Stomach (tissue), 9 donors: ENCODE results near the gene POR. TPM values are rescaled to one million over a fixed set of nuclear protein-coding genes. Genes with fewer than 3 reads are reported as not detected.
"Not testable (repeated sequence)": the region's sequence is repeated elsewhere in the genome, so short reads cannot be mapped to it uniquely, and the experiment has no call there.

Experiments used
- DNase-seq, 2 donors: peaks; one replicate each; pipeline versions ENCODE4 v3.0.0 to v3.0.0-alpha.2; 2013 to 2019
- H3K27ac ChIP-seq, 5 donors: fragments of 200-600 bp in 4 of 5; sonication (generic) in 4 of 5; one replicate each; pipeline ENCODE4 v1.5.1; 2013 to 2019; ENCODE audit warnings: mild to moderate bottlenecking in 1 of 5, moderate library complexity in 1 of 5
- H3K27me3 ChIP-seq, 3 donors: fragments of 200-600 bp; sonication (generic); one replicate each; pipeline ENCODE4 v1.5.1; 2017 to 2019; ENCODE audit warnings: mixed run types in 1 of 3
- H3K36me3 ChIP-seq, 4 donors: fragments of 200-600 bp; sonication (generic); 1 replicate in 3 of 4; 2 replicates in 1 of 4; pipeline ENCODE4 v1.5.1; 2016 to 2019
- H3K4me1 ChIP-seq, 4 donors: fragments of 200-600 bp; sonication (generic); one replicate each; pipeline ENCODE4 v1.5.1; 2016 to 2019
- H3K4me3 ChIP-seq, 4 donors: fragments of 200-600 bp; sonication (generic) in 3 of 4; one replicate each; pipeline ENCODE4 v1.5.1; 2016 to 2019; ENCODE audit warnings: mild to moderate bottlenecking in 1 of 4
- H3K9me3 ChIP-seq, 4 donors: fragments of 200-600 bp; sonication (generic); one replicate each; pipeline ENCODE4 v1.5.1; 2016 to 2019
- EP300 ChIP-seq: sonication (generic); formaldehyde crosslinking; IDR thresholded peaks from one replicate; pipeline ENCODE4 v1.6.1; 2017; ENCODE audit warnings: antibody characterized with exemption
- POLR2A ChIP-seq, 4 donors: fragments of 450-650 bp; IDR thresholded peaks; one replicate each; pipeline ENCODE4 v1.6.1; 2016; ENCODE audit warnings: antibody characterized with exemption in 4 of 4, control low read depth in 2 of 4, mild to moderate bottlenecking in 1 of 4, moderate library complexity in 1 of 4
- POLR2AphosphoS5 ChIP-seq, 3 donors: sonication (generic); formaldehyde crosslinking; IDR thresholded peaks; one replicate each; pipeline ENCODE4 v1.6.1; 2016; ENCODE audit warnings: antibody characterized with exemption in 3 of 3
- WGBS, 5 donors: extraction: QIAGEN DNeasy Blood & Tissue Kit in 3 of 5; methylation state at CpG; one replicate each; pipeline versions ENCODE4 v1.1.5 to v1.1.7; 2013 to 2018; 5-methylcytosine and 5-hydroxymethylcytosine counted together
- intact Hi-C: fragments of 100-400 bp; cut with DNase I; formaldehyde crosslinking; loops from one replicate; pipeline ENCODE4 v1.15.1; 2023; ENCODE audit warnings: low total_unique reads
- polyA plus RNA-seq, 3 donors: library from polyadenylated mRNA; stranded (reverse); fragments of 200-250 nt; gene quantifications; one replicate each; pipeline ENCODE4 v1.2.3, GENCODE V29; 2013
- total RNA-seq, 5 donors: library from RNA; depleted of rRNA; stranded (reverse); fragments of >200 nt; gene quantifications; one replicate each; pipeline versions ENCODE4 v1.1.0 to v1.2.3, GENCODE V29; 2014 to 2016
- TF ChIP-seq, protein P1 (sequence below), 7 experiments: fragments of 450-650 bp in 4 of 7; fragments of 200-600 bp in 3 of 7; sonication (generic) in 3 of 7; IDR thresholded peaks; one replicate each; pipeline ENCODE4 v1.5.1; 2016 to 2019; ENCODE audit warnings: antibody characterized with exemption in 7 of 7, control low read depth in 2 of 7, mild to moderate bottlenecking in 1 of 7
- donor health status: healthy with polysubstance abuse.
- donor health status: Bipolar disorder and iron deficiency.
- donor health status: healthy.

POR gene
- total and polyA plus RNA-seq, 8 donors = 30.4 to 304 (median 67.3) TPM

DNA sequence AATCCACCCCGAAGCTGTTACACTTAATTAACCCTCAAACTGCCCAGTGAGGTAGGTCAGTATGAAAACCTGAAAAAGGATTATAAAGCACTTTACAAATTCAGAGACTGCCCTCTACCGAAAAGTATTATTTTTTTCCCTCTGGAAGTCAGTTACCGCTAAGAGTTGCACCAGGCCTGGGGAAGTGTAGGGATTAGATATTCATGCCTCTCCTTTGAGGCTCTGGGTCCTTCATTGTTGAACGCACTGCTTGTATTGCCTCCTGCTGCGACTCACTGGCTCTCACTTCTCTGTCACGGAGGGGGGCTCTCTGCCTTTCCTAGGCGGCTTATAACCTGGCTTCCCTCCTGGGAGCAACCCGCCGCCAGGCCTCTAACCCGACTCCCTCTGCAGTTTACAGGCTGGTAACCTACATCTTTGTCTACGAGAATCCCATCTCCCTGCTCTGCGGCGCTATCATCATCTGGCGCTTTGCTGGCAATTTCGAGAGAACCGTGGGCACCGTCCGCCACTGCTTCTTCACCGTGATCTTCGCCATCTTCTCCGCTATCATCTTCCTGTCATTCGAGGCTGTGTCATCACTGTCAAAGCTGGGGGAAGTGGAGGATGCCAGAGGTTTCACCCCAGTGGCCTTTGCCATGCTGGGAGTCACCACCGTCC, 33.4 kb upstream of the POR start:
- no peaks in the 10 kb centered on the region for H3K27me3 ChIP-seq
- TF ChIP-seq POLR2A (IDR thresholded peaks at IDR 0.05) (no peak), POLR2AphosphoS5 (IDR thresholded peaks at IDR 0.05) (no peak), EP300 (no peak)
- TF ChIP-seq, protein P1, sequence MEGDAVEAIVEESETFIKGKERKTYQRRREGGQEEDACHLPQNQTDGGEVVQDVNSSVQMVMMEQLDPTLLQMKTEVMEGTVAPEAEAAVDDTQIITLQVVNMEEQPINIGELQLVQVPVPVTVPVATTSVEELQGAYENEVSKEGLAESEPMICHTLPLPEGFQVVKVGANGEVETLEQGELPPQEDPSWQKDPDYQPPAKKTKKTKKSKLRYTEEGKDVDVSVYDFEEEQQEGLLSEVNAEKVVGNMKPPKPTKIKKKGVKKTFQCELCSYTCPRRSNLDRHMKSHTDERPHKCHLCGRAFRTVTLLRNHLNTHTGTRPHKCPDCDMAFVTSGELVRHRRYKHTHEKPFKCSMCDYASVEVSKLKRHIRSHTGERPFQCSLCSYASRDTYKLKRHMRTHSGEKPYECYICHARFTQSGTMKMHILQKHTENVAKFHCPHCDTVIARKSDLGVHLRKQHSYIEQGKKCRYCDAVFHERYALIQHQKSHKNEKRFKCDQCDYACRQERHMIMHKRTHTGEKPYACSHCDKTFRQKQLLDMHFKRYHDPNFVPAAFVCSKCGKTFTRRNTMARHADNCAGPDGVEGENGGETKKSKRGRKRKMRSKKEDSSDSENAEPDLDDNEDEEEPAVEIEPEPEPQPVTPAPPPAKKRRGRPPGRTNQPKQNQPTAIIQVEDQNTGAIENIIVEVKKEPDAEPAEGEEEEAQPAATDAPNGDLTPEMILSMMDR (IDR thresholded peaks at IDR 0.05) = no peak
- H3K9me3 ChIP-seq = no peaks in the 10 kb centered on the region
- intact Hi-C loops = no loop called here
- H3K27ac ChIP-seq = no peak overlapping the region
- no peak overlapping the region for H3K4me3 ChIP-seq
- peaks cover 4 to 66% (median 23%) of the 10 kb centered on the region in 4 donors for H3K4me1 ChIP-seq
- WGBS, 5 donors = 84 to 91% (median 87%) methylated on average over 23 of the region's 23 CpGs
- H3K36me3 ChIP-seq = peaks cover 45 to 61% (median 60%) of the 10 kb centered on the region in 4 donors
- no peak for DNase-seq

DNA sequence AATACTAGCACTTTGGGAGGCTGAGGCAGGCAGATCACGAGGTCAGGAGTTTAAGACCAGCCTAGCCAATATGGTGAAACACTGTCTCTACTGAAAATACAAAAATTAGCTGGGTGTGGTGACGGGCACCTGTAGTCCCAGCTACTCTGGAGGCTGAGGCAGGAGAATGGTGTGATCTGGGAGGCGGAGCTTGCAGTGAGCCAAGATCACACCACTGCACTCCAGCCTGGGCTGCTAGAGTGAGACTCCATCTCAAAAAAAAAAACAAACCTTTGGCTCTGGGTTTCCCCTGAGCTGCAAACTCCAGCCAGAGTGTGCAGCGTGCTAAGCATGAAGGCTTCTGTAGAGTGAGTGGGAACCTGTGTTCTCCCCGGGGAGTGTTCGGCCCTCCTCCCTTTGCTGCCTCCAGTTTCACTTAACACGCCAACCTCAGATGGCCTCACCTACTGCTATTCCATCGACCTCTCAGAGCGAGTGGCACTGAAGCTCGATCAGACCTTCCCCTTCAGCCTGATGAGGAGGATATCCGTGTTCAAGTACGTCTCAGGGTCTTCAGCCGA, 31.6 kb upstream of the POR start:
- H3K27me3 ChIP-seq, H3K4me3 ChIP-seq, DNase-seq, H3K9me3 ChIP-seq, H3K27ac ChIP-seq, intact Hi-C loops: not testable (repeated sequence)
- WGBS, 5 donors = 92 to 98% (median 95%) methylated on average over 12 to 13 of the region's 13 CpGs
- Histone ChIP-seq H3K4me1 (peaks cover 4 to 63% (median 22%) of the 10 kb centered on the region in 4 donors), H3K36me3 (peaks cover 51 to 79% (median 78%) of the 10 kb centered on the region in 4 donors)

DNA sequence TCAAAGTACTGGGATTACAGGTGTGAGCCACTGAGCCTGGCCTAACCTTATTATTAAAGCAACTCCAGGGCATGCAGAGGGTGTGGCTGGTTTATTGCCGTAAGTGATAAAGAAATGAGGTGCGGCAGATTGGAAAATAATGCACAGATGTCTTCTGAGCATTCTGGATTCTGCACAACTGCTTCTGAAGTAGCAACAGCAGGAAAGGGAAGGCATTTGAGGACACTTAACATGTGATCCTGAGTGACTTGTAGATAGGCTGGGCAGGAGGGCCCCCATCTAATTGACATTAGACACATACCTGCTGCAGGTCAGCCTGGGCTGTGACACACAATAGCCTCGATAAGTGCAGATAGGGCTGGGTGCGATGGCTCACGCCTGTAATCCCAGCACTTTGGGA, 30.5 kb upstream of the POR start:
- Histone ChIP-seq H3K27me3 (no peaks in the 10 kb centered on the region), H3K4me3 (no peak overlapping the region), H3K36me3 (peaks cover 51 to 89% (median 84%) of the 10 kb centered on the region in 4 donors), H3K9me3 (no peaks in the 10 kb centered on the region), H3K27ac (no peak overlapping the region), H3K4me1 (peaks cover 4 to 60% (median 22%) of the 10 kb centered on the region in 4 donors)
- 37 to 76% (median 56%) methylated on average over 5 of the region's 5 CpGs for WGBS, 5 donors
- TF ChIP-seq, protein P1 (IDR thresholded peaks at IDR 0.05) = no peak
- no peak for TF ChIP-seq EP300
- TF ChIP-seq POLR2A (IDR thresholded peaks at IDR 0.05) = no peak
- no peak for TF ChIP-seq POLR2AphosphoS5 (IDR thresholded peaks at IDR 0.05)
- intact Hi-C loops = no loop called here
- peak in 1 of 2 donors; percentile 32 for DNase-seq

DNA sequence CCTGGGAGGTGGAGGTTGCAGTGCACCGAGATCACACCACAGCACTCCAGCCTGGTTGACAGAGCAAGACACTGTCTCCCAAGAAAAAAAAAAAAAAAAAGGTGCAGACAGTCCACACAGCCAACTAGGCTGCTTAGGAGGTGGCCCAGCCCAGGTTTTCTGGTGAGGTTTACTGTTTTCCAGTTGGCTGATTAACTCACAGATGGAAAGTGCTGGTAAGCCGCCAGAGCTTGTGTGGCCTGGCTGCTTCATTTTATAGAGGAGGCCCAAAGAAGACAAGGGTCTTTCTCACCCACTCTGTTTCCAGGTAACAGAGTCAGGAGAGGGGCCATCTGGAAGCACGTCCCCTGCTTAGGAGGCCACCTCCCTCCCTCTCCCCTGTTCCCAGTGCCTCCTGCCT, 29.9 kb upstream of the POR start:
- intact Hi-C loops = no loop called here
- Histone ChIP-seq H3K4me1 (peaks cover 4 to 54% (median 19%) of the 10 kb centered on the region in 4 donors), H3K9me3 (no peaks in the 10 kb centered on the region), H3K27ac (no peak overlapping the region), H3K27me3 (no peaks in the 10 kb centered on the region), H3K36me3 (peaks cover 51 to 94% (median 84%) of the 10 kb centered on the region in 4 donors), H3K4me3 (no peak overlapping the region)
- TF ChIP-seq EP300 = no peak
- TF ChIP-seq, protein P1 (IDR thresholded peaks at IDR 0.05) = no peak
- no peak for TF ChIP-seq POLR2AphosphoS5 (IDR thresholded peaks at IDR 0.05)
- TF ChIP-seq POLR2A (IDR thresholded peaks at IDR 0.05) = no peak
- no peak for DNase-seq
- whole genome bisulfite sequencing, 5 donors = 83 to 97% (median 93%) methylated on average over 3 of the region's 3 CpGs
